SU-DHL-6 (cell line): Measurements from ENCODE around the gene PUS10.

Source experiments
- EZH2phosphoT487 ChIP-seq: fragments of 200-600 bp; sonication (generic), shearing (Covaris generic); conservative IDR thresholded peaks from 2 replicates; pipeline ENCODE4 v1.6.1; 2018; ENCODE audit warnings: mild to moderate bottlenecking, antibody characterized with exemption, low read length, moderate library complexity, mixed read lengths
- TF ChIP-seq, protein P1 (sequence below): fragments of 200-600 bp; sonication (generic); IDR thresholded peaks from one replicate; pipeline ENCODE4 v1.5.1; 2017; ENCODE audit warnings: antibody characterized with exemption, mild to moderate bottlenecking, low read length, moderate library complexity; ENCODE audit not compliant: insufficient read depth, poor library complexity, severe bottlenecking

DNA sequence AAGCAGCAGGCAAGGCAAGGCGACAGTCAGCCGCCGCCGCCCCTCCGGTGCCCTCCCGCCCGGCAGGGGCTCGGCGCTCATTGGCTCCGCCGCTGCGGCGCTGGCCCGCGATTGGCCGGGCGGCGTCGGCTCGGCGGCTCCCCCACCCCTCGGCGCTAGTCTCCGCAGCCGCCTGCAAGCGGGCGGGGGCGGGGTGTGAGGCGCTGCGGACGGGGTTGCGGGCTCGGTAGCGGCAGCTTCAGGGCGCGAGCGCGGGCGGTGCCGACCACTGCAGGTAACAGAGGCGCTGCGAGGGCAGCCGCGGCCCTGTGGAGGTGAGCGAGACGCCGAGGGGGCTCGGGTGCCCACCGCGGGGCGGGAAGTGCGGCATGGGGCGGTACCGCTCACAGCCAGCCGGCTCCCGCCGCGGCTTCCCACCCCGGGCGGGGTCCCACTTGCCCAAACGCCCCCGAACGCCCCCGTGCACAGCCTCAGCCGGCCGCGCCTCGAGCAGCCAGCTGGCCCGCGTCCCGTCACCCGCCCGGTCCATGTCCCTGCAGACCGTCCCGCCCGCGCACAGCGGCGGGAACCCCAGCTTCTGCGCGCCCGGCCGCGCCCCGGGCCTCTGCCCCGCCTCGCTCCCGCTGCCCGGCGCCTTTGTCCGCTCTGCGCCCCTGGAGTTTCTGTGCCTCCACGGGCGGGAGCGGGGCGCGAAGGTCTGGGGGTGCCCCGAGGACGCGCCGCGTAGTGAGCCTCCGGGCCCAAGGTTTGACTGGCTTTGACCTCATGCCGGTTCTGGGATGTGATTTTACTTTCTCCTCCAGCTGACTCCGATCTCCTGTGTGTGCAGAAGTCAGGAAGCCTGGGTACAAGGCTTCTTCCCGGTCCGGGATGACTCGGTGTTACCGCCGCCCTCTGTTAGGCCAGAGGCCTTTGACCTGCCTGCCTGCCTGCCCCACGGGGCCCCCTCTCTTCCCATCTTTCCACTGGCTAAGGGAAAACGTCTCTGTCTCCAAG lies 48.0 kb upstream of the PUS10 start, which contains the start of gene SANBR:
- TF ChIP-seq EZH2phosphoT487 = no peak
- TF ChIP-seq, protein P1, sequence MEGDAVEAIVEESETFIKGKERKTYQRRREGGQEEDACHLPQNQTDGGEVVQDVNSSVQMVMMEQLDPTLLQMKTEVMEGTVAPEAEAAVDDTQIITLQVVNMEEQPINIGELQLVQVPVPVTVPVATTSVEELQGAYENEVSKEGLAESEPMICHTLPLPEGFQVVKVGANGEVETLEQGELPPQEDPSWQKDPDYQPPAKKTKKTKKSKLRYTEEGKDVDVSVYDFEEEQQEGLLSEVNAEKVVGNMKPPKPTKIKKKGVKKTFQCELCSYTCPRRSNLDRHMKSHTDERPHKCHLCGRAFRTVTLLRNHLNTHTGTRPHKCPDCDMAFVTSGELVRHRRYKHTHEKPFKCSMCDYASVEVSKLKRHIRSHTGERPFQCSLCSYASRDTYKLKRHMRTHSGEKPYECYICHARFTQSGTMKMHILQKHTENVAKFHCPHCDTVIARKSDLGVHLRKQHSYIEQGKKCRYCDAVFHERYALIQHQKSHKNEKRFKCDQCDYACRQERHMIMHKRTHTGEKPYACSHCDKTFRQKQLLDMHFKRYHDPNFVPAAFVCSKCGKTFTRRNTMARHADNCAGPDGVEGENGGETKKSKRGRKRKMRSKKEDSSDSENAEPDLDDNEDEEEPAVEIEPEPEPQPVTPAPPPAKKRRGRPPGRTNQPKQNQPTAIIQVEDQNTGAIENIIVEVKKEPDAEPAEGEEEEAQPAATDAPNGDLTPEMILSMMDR = no peak
